GM10266 (cell line): Measurements from ENCODE around the gene PITPNB.

Experiments
- DNase-seq: peaks from one replicate; pipeline ENCODE4 v3.0.0; 2012; ENCODE audit errors: extremely low spot score
- CTCF ChIP-seq: IDR thresholded peaks from 2 replicates; pipeline ENCODE4 v1.5.1; 2012; ENCODE audit warnings: mild to moderate bottlenecking, low read depth; ENCODE audit not compliant: control insufficient read depth, insufficient read depth; ENCODE audit errors: missing control alignments

The PITPNB gene

DNA sequence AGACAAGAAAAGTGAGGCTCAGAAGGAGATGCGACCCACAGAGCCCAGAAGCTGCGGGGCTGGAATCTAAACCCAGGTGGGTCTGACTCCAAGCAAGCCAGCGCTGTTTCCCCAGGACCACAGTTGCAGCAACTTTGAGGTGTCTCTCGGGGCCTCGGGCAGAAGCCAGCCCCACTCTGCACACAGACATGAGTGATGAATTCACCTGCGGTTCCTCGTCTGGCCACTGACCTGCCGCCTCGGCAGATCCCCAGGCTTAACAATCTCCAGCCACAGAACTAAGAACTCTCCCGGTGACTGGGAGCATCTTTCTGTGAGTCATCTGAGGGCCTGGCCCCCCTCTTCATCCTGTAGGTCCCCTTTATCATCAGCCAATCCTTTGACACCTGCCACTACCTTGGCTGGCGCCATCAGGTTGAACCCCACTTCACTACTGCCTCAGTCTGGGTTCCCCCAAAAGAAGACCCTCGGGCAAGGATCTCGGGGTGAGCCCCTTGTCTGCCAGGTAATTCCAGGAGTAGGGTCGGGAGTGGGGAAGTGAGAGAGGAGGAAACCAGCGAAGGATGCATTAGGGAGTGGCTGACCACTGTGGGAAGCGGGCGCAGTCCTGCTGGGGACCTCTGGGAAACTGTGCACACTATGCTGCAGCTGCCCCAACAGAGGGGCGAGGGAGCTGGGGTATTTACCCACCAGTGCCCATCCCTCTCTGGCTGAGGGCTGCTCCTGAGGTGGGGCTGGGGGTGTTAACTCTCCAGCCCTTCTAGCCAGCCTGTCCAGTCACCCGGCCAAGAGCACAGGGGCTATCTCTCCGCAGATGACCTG is 84.5 kb downstream of the PITPNB start:
- no peak for TF ChIP-seq CTCF
- DNase-seq = no peak

GRCh38 chr22:27833803-27834202 is 85.3 kb downstream of the PITPNB start:
- no peak for DNase-seq
- no peak for TF ChIP-seq CTCF

DNA sequence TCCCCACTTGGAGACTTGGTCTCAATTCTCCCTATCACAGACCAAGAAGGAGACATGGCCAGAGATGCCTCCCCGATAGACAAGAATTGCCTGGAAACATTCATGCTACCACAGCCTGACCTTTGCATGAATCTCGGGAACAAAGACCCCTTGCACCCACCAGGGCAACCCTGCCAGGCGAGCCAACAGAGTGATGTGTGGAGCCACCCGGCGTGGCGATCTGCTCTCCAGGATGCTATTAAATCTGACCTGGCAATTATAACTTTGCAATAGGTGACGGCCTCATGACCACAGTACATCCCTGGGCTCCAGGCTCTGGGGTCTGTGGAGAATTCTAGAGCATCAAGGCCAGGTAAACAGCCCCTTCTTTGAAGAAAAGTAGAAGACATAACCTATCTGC is 86.5 kb downstream of the PITPNB start:
- DNase-seq = no peak
- no peak for TF ChIP-seq CTCF

- no peak for DNase-seq
- no peak for TF ChIP-seq CTCF
Measured at GRCh38 chr22:27829620-27830019, 89.4 kb downstream of the PITPNB start.

DNA sequence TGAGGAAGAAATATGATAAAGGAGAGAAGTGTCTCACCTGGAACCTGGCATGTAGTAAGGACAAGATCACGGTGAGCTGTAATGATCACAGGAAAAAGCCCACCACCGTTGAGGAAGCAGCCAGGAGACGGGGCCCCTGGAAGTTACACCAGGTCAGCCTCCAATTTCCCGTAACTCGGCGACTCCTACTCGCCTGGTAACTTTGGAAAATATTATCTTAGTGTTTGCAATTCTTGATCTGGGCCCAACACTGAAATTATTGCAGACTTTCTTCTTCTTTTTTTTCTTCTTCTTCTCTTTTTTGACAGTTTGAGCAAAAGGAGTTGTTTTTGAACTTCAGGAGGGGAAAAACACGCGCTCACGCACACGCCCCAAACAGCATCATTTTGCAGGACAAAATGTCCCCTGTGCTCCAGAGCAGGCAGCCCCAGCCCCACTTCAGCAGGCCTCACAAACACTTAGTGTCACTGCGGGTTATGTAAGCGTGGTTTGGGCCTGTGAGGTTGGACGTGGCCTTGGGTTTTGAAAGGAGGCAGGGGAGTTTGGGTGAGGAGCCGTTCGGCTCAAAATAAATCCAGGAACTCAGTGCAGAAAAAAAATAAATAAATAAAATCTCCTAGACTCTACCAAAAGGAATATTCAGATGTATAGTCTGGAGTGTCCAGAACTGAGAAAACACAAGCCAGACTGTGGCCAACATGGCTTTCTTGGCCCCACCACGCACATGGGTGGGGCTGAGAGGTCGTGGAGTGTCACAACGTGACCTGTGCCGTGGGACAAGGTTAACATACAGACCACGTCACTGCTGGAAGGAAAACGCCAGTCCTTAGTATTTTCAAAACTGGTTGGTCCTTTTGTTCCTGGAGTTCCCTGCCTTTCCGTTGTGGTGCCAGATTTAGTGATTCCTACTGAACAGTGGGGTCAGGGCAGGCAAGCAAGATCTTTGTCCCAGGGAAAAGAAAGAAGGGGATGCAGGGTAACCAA is 91.2 kb downstream of the PITPNB start:
- TF ChIP-seq CTCF = no peak
- no peak for DNase-seq

DNA sequence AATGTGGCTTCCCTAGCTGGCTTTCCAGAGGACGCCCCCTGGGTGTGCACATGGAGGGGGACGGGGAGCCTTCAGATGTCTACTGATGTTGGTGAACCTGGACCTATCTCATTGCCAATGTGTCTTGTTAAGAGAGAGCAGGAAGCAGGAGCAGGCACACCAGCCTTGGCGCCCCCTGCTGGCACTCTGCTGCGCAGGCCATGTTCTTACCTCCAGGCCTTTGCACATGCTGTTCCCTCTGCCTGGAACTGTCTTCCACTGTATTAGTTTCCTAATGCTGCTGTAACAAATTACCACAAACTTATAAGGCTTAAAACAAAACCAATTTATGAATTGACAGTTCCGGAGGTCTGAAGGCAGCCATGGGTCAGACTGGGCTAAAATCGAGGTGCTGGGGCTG is 93.9 kb downstream of the PITPNB start:
- peak; percentile 32 for TF ChIP-seq CTCF
- no peak for DNase-seq
